Panc1 (cell line): ENCODE data around the gene MAGEC1. TPM values are rescaled to one million over a fixed set of nuclear protein-coding genes. Genes with fewer than 3 reads are reported as not detected.

Experiments
- ATAC-seq: fragments of 200-7000 bp; cut with Tn5 transposase; 2 replicates; pipeline ENCODE4 v1.9.1; 2020; ENCODE audit warnings: mild to moderate bottlenecking, moderate library complexity
- BruUV-seq: library from RNA; stranded (reverse); fragments of 400-500 nt; replicated peaks from 2 replicates; lab custom pipeline; 2021; lab: Mats Ljungman, UMichigan
- CTCF ChIA-PET: fragments of 300-600 bp; sonication (Branson Sonifier 250); formaldehyde crosslinking; loops from one replicate; lab custom pipeline; 2022; ENCODE audit warnings: antibody characterized with exemption; lab: Charles Lee
- POLR2A ChIA-PET: fragments of 300-600 bp; sonication (Branson Sonifier 250); formaldehyde crosslinking; loops from one replicate; lab custom pipeline; 2022; ENCODE audit warnings: antibody characterized with exemption; lab: Charles Lee
- DNase-seq: peaks from one replicate; pipeline ENCODE4 v3.0.0-alpha.2; 2010; ENCODE audit warnings: low read depth, low spot score
- H3K27ac ChIP-seq: 2 replicates; pipeline ENCODE4 v1.5.1; 2011; ENCODE audit warnings: mild to moderate bottlenecking, low read length, inconsistent platforms
- H3K27me3 ChIP-seq: fragments of 200-500 bp; sonication (Bioruptor generic); 2 replicates; pipeline ENCODE4 v1.6.0; 2014; ENCODE audit warnings: low read length, inconsistent platforms; ENCODE audit not compliant: control insufficient read depth, insufficient read depth
- H3K36me3 ChIP-seq: fragments of 200-500 bp; sonication (Bioruptor generic); 2 replicates; pipeline ENCODE4 v1.5.1; 2014; ENCODE audit warnings: inconsistent platforms, mild to moderate bottlenecking, low read length, moderate library complexity; ENCODE audit not compliant: control insufficient read depth, insufficient read depth
- H3K4me1 ChIP-seq: 2 replicates; pipeline ENCODE4 v1.5.1; 2011; ENCODE audit warnings: inconsistent platforms, mild to moderate bottlenecking, low read length, moderate library complexity; ENCODE audit not compliant: control insufficient read depth, insufficient read depth
- H3K4me3 ChIP-seq, 2 experiments: 2 replicates each; pipeline ENCODE4 v1.5.1; 2011 to 2012; ENCODE audit warnings: low read depth in 2 of 2, low read length in 2 of 2, mild to moderate bottlenecking in 2 of 2, inconsistent platforms in 1 of 2, moderate library complexity in 1 of 2
- H3K9me3 ChIP-seq: fragments of 200-500 bp; sonication (Bioruptor generic); 2 replicates; pipeline ENCODE4 v1.5.1; 2014; ENCODE audit warnings: low read depth, mild to moderate bottlenecking, inconsistent platforms, low read length, moderate library complexity; ENCODE audit not compliant: control insufficient read depth, insufficient read depth
- POLR2AphosphoS5 ChIP-seq: IDR thresholded peaks from 2 replicates; pipeline ENCODE4 v1.6.1; 2012; ENCODE audit warnings: mild to moderate bottlenecking, low read depth, low read length, moderate library complexity
- SIN3A ChIP-seq: IDR thresholded peaks from 2 replicates; pipeline ENCODE4 v1.6.1; 2012; ENCODE audit warnings: low read depth, mild to moderate bottlenecking, low read length, moderate library complexity, borderline replicate concordance; ENCODE audit not compliant: insufficient read depth
- TCF7L2 ChIP-seq: IDR thresholded peaks from 2 replicates; pipeline ENCODE4 v1.6.1; 2011; ENCODE audit warnings: mild to moderate bottlenecking, low read depth, low read length, inconsistent platforms
- in situ Hi-C: cut with HindIII; loops from 2 replicates; pipeline ENCODE4 v1.10.0; 2016; ENCODE audit warnings: low sequenced_read_pairs, low pct_unique_long_range_greater_than_20kb
- intact Hi-C: fragments of 100-400 bp; cut with micrococcal nuclease; formaldehyde crosslinking; loops from one replicate; pipeline ENCODE4 v1.10.0; 2022; ENCODE audit not compliant: unreplicated experiment
- total RNA-seq: library from RNA; stranded (reverse); gene quantifications from one replicate; pipeline ENCODE4 v1.2.1, GENCODE V29; 2021; ENCODE audit not compliant: unreplicated experiment
- TF ChIP-seq, protein P1 (sequence below): fragments of 450-650 bp; IDR thresholded peaks from 2 replicates; pipeline ENCODE4 v1.5.1; 2017; ENCODE audit warnings: mild to moderate bottlenecking
- TF ChIP-seq, protein P2 (sequence below), 2 experiments: IDR thresholded peaks; 2 replicates each; pipeline ENCODE4 v1.6.1; 2011 to 2012; ENCODE audit warnings: low read depth in 2 of 2, control low read depth in 1 of 2, low read length in 1 of 2, mild to moderate bottlenecking in 1 of 2, moderate library complexity in 1 of 2; ENCODE audit not compliant: insufficient read depth in 1 of 2

MAGEC1 gene
- total RNA-seq, 1 experiment from 2014 or later = not detected

DNA sequence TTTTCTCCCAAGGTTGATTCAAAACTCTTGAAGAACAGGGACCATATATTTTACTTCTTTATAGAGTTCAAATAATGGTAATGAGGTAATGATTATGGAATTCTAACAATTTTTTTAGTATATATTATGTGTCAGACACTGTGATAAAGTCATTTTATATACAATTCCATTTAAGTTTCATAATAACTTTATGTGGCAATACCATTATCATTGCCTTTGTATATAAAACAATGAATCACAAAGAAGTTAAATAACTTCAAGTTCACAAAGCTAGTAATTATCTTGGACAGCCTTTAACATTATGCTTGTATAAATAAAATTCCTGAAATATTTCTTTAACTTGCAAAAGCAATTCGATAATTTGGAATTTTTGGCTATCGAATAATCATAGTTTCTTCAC is 20.6 kb downstream of the MAGEC1 start:
- no peaks in the 10 kb centered on the region for H3K27me3 ChIP-seq
- ChIA-PET POLR2A (no interaction called here), CTCF (no interaction called here)
- in situ Hi-C loops (no loop called here), intact Hi-C loops (no loop called here)
- H3K4me3 ChIP-seq = no peak overlapping the region
- no peak overlapping the region for H3K27ac ChIP-seq
- no TSS peak for BruUV-seq
- no peaks in the 10 kb centered on the region for H3K4me1 ChIP-seq
- no peak for ATAC-seq
- TF ChIP-seq TCF7L2 (no peak), SIN3A (no peak), POLR2AphosphoS5 (no peak)
- TF ChIP-seq, protein P1, sequence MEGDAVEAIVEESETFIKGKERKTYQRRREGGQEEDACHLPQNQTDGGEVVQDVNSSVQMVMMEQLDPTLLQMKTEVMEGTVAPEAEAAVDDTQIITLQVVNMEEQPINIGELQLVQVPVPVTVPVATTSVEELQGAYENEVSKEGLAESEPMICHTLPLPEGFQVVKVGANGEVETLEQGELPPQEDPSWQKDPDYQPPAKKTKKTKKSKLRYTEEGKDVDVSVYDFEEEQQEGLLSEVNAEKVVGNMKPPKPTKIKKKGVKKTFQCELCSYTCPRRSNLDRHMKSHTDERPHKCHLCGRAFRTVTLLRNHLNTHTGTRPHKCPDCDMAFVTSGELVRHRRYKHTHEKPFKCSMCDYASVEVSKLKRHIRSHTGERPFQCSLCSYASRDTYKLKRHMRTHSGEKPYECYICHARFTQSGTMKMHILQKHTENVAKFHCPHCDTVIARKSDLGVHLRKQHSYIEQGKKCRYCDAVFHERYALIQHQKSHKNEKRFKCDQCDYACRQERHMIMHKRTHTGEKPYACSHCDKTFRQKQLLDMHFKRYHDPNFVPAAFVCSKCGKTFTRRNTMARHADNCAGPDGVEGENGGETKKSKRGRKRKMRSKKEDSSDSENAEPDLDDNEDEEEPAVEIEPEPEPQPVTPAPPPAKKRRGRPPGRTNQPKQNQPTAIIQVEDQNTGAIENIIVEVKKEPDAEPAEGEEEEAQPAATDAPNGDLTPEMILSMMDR = no peak
- TF ChIP-seq, protein P2, sequence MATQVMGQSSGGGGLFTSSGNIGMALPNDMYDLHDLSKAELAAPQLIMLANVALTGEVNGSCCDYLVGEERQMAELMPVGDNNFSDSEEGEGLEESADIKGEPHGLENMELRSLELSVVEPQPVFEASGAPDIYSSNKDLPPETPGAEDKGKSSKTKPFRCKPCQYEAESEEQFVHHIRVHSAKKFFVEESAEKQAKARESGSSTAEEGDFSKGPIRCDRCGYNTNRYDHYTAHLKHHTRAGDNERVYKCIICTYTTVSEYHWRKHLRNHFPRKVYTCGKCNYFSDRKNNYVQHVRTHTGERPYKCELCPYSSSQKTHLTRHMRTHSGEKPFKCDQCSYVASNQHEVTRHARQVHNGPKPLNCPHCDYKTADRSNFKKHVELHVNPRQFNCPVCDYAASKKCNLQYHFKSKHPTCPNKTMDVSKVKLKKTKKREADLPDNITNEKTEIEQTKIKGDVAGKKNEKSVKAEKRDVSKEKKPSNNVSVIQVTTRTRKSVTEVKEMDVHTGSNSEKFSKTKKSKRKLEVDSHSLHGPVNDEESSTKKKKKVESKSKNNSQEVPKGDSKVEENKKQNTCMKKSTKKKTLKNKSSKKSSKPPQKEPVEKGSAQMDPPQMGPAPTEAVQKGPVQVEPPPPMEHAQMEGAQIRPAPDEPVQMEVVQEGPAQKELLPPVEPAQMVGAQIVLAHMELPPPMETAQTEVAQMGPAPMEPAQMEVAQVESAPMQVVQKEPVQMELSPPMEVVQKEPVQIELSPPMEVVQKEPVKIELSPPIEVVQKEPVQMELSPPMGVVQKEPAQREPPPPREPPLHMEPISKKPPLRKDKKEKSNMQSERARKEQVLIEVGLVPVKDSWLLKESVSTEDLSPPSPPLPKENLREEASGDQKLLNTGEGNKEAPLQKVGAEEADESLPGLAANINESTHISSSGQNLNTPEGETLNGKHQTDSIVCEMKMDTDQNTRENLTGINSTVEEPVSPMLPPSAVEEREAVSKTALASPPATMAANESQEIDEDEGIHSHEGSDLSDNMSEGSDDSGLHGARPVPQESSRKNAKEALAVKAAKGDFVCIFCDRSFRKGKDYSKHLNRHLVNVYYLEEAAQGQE (IDR thresholded peaks at IDR 0.05; ENCODE audit: insufficient read depth in 1 of 2, low read depth in 2 of 2, low read length in 1 of 2) = no peak
- H3K36me3 ChIP-seq = no peaks in the 10 kb centered on the region
- H3K9me3 ChIP-seq = no peaks in the 10 kb centered on the region
- DNase-seq = no peak

DNA sequence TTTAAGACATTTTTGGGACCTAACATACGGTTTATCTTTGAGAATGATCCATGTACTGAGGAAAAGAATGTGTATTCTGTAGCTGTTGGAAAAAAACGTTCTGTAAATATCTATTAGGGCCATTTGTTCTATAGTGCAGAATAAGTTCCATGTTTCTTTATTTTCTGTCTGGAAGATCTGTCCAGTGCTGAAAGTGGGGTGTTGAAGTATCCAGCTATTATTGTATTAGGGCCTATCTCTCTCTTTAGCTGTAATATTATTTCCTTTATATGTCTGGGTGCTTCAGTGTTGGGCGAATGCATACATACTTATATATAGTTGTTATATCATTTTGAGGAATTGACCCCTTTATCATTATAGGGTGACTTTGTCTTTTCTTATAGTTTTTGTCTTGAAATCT is 24.7 kb downstream of the MAGEC1 start:
- in situ Hi-C loops = no loop called here
- no peak for TF ChIP-seq POLR2AphosphoS5
- TF ChIP-seq, protein P2 (IDR thresholded peaks at IDR 0.05; ENCODE audit: insufficient read depth in 1 of 2, low read depth in 2 of 2, low read length in 1 of 2) = peak in 1 of 2 experiments; percentile 63; a peak in 2 of 4 replicates
- no peak overlapping the region for H3K4me3 ChIP-seq
- intact Hi-C loops = no loop called here
- POLR2A ChIA-PET = no interaction called here
- no peaks in the 10 kb centered on the region for H3K4me1 ChIP-seq
- no TSS peak for BruUV-seq
- no peak overlapping the region for H3K27ac ChIP-seq
- H3K9me3 ChIP-seq = no peaks in the 10 kb centered on the region
- DNase-seq (no peak), ATAC-seq (no peak)
- CTCF ChIA-PET = no interaction called here
- H3K27me3 ChIP-seq = no peaks in the 10 kb centered on the region
- no peaks in the 10 kb centered on the region for H3K36me3 ChIP-seq
